ENCODE measurements around the gene AGXT2. TPM values are rescaled to one million over a fixed set of nuclear protein-coding genes. Genes with fewer than 3 reads are reported as not detected.

AGXT2 gene
- total and polyA plus RNA-seq, 9 of the 15 experiments (the other 6 are each of a cell fraction or from before 2014, with no cell fraction given): not detected

- ChIA-PET CTCF (ENCODE audit: low intra/inter-chr PET ratio) (no interaction called here), POLR2A (no interaction called here)
- Histone ChIP-seq H3K4me1 (replicated peaks in 1 of 2; ENCODE audit: control insufficient read depth in 2 of 2, insufficient read depth in 2 of 2, low read length in 2 of 2) (no peaks in the 10 kb centered on the region), H4K20me1 (replicated peaks; ENCODE audit: control insufficient read depth, insufficient read depth, low read length) (no peaks in the 10 kb centered on the region), H3K4me3 (no peak overlapping the region), H3K79me2 (ENCODE audit: control insufficient read depth, insufficient read depth, low read length) (no peaks in the 10 kb centered on the region), H3K9me1 (ENCODE audit: control insufficient read depth, insufficient read depth, low read length) (no peaks in the 10 kb centered on the region), H2AFZ (ENCODE audit: low read depth, low read length) (no peak overlapping the region), H3K9me3 (replicated peaks; ENCODE audit: control insufficient read depth, insufficient read depth, low read depth, low read length) (no peaks in the 10 kb centered on the region), H3K9ac (ENCODE audit: insufficient read depth in 1 of 2, low read depth in 2 of 2, low read length in 2 of 2) (no peak overlapping the region), H3K4me2 (ENCODE audit: insufficient read depth, low read length) (no peak overlapping the region), H3K27ac (ENCODE audit: extremely low read depth, low read depth, low read length) (no peak overlapping the region), H3K36me3 (ENCODE audit: control insufficient read depth, insufficient read depth, low read length) (no peaks in the 10 kb centered on the region), H3K27me3 (ENCODE audit: control insufficient read depth in 2 of 2, insufficient read depth in 2 of 2, low read length in 2 of 2) (peaks cover 18 to 26% of the 10 kb centered on the region in 2 experiments; a peak in 4 of 5 replicates)
- 2% methylated on average over 4 of the region's 4 CpGs for WGBS (ENCODE audit: insufficient coverage, low coverage, missing lambda C conversion rate)
- BruUV-seq (replicated peaks): no TSS peak
- FAIRE-seq: no peak
- in situ Hi-C loops (cut with MboI) (no loop called here), intact Hi-C loops (cut with micrococcal nuclease) (no loop called here)
- no peak for TF ChIP-seq ATF1 (CRISPR knock-in tag; IDR thresholded peaks at IDR 0.05)
- no peak for TF ChIP-seq ATF1 (tag; IDR thresholded peaks at IDR 0.05)
- no peak for TF ChIP-seq ZSCAN32 (CRISPR knock-in tag; IDR thresholded peaks at IDR 0.05)
- TF ChIP-seq, protein P1, sequence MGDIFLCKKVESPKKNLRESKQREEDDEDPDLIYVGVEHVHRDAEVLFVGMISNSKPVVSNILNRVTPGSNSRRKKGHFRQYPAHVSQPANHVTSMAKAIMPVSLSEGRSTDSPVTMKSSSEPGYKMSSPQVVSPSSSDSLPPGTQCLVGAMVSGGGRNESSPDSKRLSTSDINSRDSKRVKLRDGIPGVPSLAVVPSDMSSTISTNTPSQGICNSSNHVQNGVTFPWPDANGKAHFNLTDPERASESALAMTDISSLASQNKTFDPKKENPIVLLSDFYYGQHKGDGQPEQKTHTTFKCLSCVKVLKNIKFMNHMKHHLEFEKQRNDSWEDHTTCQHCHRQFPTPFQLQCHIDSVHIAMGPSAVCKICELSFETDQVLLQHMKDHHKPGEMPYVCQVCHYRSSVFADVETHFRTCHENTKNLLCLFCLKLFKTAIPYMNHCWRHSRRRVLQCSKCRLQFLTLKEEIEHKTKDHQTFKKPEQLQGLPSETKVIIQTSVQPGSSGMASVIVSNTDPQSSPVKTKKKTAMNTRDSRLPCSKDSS (IDR thresholded peaks at IDR 0.05; ENCODE audit: low read depth, partially characterized antibody): no peak
- TF ChIP-seq, protein P2, sequence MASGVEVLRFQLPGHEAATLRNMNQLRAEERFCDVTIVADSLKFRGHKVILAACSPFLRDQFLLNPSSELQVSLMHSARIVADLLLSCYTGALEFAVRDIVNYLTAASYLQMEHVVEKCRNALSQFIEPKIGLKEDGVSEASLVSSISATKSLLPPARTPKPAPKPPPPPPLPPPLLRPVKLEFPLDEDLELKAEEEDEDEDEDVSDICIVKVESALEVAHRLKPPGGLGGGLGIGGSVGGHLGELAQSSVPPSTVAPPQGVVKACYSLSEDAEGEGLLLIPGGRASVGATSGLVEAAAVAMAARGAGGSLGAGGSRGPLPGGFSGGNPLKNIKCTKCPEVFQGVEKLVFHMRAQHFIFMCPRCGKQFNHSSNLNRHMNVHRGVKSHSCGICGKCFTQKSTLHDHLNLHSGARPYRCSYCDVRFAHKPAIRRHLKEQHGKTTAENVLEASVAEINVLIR (CRISPR knock-in tag; IDR thresholded peaks at IDR 0.05): no peak
- TF ChIP-seq TAF15 (IDR thresholded peaks at IDR 0.05; ENCODE audit: low read depth, low read length): no peak
- TF ChIP-seq SMARCB1 (IDR thresholded peaks at IDR 0.05; ENCODE audit: insufficient read length, low read depth): no peak
- TF ChIP-seq AFF1 (IDR thresholded peaks at IDR 0.05; ENCODE audit: low read depth in 1 of 2, partially characterized antibody in 2 of 2): no peak
- no peak for TF ChIP-seq HNRNPH1 (optimal IDR thresholded peaks at IDR 0.05; ENCODE audit: low read depth, low read length)
- no peak for TF ChIP-seq PCBP1 (IDR thresholded peaks at IDR 0.05; ENCODE audit: low read depth, low read length, poor library complexity, severe bottlenecking)
- TF ChIP-seq ASH1L (IDR thresholded peaks at IDR 0.05; ENCODE audit: borderline replicate concordance, low read depth, partially characterized antibody): no peak
- no peak for TF ChIP-seq ZNF77 (CRISPR knock-in tag; IDR thresholded peaks at IDR 0.05)
- no peak for ATAC-seq
- no peak for DNase-seq (ENCODE audit: extremely low read depth in 1 of 4, low spot score in 3 of 4)
Measured at GRCh38 chr5:35042781-35043180, 5.0 kb downstream of the AGXT2 start.

Measured in K562 (cell line).